ENCODE data around the gene PCDHGA4. TPM values are rescaled to one million over a fixed set of nuclear protein-coding genes. Genes with fewer than 3 reads are reported as not detected.
"Not testable (repeated sequence)": the region's sequence is repeated elsewhere in the genome, so short reads cannot be mapped to it uniquely, and the experiment has no call there.

PCDHGA4 gene
- total RNA-seq, 6 experiments from 2014 or later, result 3.6 to 6.3 (median 5.2) TPM

- peaks cover 76% of the 10 kb centered on the region for H3K9me3 Mint-ChIP-seq
- H3K27ac Mint-ChIP-seq; H3K27me3 Mint-ChIP-seq (ENCODE audit: insufficient read depth); DNase-seq: not testable (repeated sequence)
- H3K4me3 Mint-ChIP-seq, result peak within 1 kb of the TSS; percentile 79
- peaks cover 58% of the 10 kb centered on the region for H3K36me3 Mint-ChIP-seq (ENCODE audit: low read depth)
- TF ChIP-seq CTCF (IDR thresholded peaks at IDR 0.05), result peak; percentile 57
- peaks cover 26% of the 10 kb centered on the region for H3K4me1 Mint-ChIP-seq (ENCODE audit: low read depth)
Measured at GRCh38 chr5:141387557-141388311, 32.9 kb downstream of the PCDHGA4 start, which contains the start of gene PCDHGB4. TSS of gene PCDHGB4 (plus strand) at chr5:141387698. CDS start at chr5:141387885, 187 bp downstream.

DNA sequence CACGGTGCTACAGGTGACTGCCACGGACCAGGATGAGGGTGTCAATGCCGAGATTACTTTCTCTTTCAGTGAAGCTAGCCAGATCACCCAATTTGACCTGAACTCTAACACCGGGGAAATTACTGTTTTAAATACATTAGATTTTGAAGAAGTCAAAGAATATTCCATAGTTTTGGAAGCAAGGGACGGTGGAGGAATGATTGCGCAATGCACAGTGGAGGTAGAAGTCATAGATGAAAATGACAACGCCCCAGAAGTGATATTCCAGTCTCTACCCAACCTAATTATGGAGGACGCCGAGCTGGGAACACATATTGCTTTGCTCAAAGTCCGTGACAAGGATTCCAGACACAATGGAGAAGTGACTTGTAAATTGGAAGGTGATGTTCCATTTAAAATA is 33.8 kb downstream of the PCDHGA4 start:
- H3K4me3 Mint-ChIP-seq, result peak overlapping the region; percentile 67; the same call in 1 of the 2 replicates
- H3K36me3 Mint-ChIP-seq (ENCODE audit: low read depth), result peaks cover 57% of the 10 kb centered on the region
- H3K9me3 Mint-ChIP-seq, result peaks cover 73% of the 10 kb centered on the region
- no peaks in the 10 kb centered on the region; the same call in 1 of the 2 replicates for H3K27me3 Mint-ChIP-seq (ENCODE audit: insufficient read depth)
- TF ChIP-seq CTCF (IDR thresholded peaks at IDR 0.05), result no peak
- peaks cover 21% of the 10 kb centered on the region for H3K4me1 Mint-ChIP-seq (ENCODE audit: low read depth)
- DNase-seq, result no peak
- H3K27ac Mint-ChIP-seq, result no peak overlapping the region

DNA sequence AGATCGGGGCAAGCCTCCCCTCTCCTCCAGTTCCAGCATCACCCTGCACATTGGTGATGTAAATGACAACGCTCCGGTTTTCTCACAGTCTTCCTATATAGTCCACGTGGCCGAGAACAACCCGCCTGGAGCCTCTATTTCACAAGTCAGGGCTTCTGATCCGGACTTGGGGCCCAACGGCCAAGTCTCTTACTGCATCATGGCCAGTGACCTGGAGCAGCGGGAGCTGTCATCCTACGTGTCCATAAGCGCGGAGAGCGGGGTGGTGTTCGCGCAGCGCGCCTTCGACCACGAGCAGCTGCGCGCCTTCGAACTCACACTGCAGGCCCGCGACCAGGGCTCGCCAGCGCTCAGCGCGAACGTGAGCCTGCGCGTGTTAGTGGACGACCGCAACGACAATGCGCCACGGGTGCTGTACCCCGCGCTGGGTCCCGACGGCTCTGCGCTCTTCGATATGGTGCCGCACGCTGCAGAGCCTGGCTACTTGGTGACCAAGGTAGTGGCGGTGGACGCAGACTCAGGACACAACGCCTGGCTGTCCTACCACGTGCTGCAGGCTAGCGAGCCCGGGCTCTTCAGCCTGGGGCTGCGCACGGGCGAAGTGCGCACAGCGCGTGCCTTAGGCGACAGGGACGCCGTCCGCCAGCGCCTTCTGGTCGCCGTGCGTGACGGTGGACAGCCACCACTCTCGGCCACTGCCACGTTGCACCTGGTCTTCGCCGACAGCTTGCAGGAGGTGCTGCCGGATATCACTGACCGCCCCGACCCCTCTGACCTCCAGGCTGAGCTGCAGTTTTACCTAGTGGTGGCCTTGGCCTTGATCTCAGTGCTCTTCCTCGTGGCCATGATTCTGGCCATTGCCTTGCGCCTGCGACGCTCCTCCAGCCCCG is 34.6 kb downstream of the PCDHGA4 start:
- Mint-ChIP-seq H3K4me3 (peak overlapping the region; percentile 51; the same call in 1 of the 2 replicates), H3K4me1 (ENCODE audit: low read depth) (peaks cover 21% of the 10 kb centered on the region), H3K27ac (no peak overlapping the region), H3K36me3 (ENCODE audit: low read depth) (peaks cover 59% of the 10 kb centered on the region), H3K27me3 (ENCODE audit: insufficient read depth) (no peaks in the 10 kb centered on the region; the same call in 1 of the 2 replicates), H3K9me3 (peaks cover 73% of the 10 kb centered on the region)
- no peak for DNase-seq
- no peak for TF ChIP-seq CTCF (IDR thresholded peaks at IDR 0.05)

GRCh38 chr5:141392429-141393198 is 37.8 kb downstream of the PCDHGA4 start, which contains the start of gene PCDHGA8:
TSS of gene PCDHGA8 (plus strand) at chr5:141392633. CDS start at chr5:141392814, 181 bp downstream.
- Mint-ChIP-seq H3K9me3 (peaks cover 67% of the 10 kb centered on the region), H3K4me3 (no peak within 1 kb of the TSS), H3K27ac (no peak within 1 kb of the TSS), H3K4me1 (ENCODE audit: low read depth) (peaks cover 14% of the 10 kb centered on the region), H3K27me3 (ENCODE audit: insufficient read depth) (no peaks in the 10 kb centered on the region; the same call in 1 of the 2 replicates), H3K36me3 (ENCODE audit: low read depth) (peaks cover 48% of the 10 kb centered on the region)
- peak; percentile 57 for TF ChIP-seq CTCF (IDR thresholded peaks at IDR 0.05)
- DNase-seq, result no peak

DNA sequence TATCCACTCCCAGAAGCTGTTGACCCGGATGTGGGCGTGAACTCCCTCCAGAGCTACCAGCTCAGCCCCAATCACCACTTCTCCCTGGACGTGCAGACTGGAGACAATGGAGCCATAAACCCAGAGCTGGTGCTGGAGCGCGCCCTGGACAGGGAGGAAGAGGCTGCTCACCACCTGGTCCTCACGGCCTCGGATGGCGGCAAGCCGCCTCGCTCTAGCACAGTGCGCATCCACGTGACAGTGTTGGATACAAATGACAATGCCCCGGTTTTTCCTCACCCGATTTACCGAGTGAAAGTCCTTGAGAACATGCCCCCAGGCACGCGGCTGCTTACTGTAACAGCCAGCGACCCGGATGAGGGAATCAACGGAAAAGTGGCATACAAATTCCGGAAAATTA is 38.4 kb downstream of the PCDHGA4 start:
- peaks cover 65% of the 10 kb centered on the region for H3K9me3 Mint-ChIP-seq
- no peak for DNase-seq
- no peak overlapping the region for H3K4me3 Mint-ChIP-seq
- no peak for TF ChIP-seq CTCF (IDR thresholded peaks at IDR 0.05)
- H3K27me3 Mint-ChIP-seq (ENCODE audit: insufficient read depth), result no peaks in the 10 kb centered on the region; the same call in 1 of the 2 replicates
- no peak overlapping the region for H3K27ac Mint-ChIP-seq
- peaks cover 46% of the 10 kb centered on the region for H3K36me3 Mint-ChIP-seq (ENCODE audit: low read depth)
- peaks cover 13% of the 10 kb centered on the region for H3K4me1 Mint-ChIP-seq (ENCODE audit: low read depth)

GRCh38 chr5:141394401-141395187 is 39.8 kb downstream of the PCDHGA4 start:
- DNase-seq; H3K4me1 Mint-ChIP-seq (ENCODE audit: low read depth); H3K27ac Mint-ChIP-seq; H3K27me3 Mint-ChIP-seq (ENCODE audit: insufficient read depth); H3K4me3 Mint-ChIP-seq: not testable (repeated sequence)
- peaks cover 47% of the 10 kb centered on the region for H3K36me3 Mint-ChIP-seq (ENCODE audit: low read depth)
- peaks cover 65% of the 10 kb centered on the region for H3K9me3 Mint-ChIP-seq

Measured in HFFc6 (cell line).